CD4-positive, alpha-beta memory T cell (primary cell): Measurements from ENCODE around the gene SPATA20. TPM values are rescaled to one million over a fixed set of nuclear protein-coding genes. Genes with fewer than 3 reads are reported as not detected.

Experiments
- CTCF ChIA-PET: fragments of 350-600 bp; sonication (Branson Sonifier 250); formaldehyde crosslinking; loops from one replicate; lab custom pipeline; 2021; ENCODE audit warnings: inconsistent platforms; ENCODE audit not compliant: partially characterized antibody; lab: Charles Lee
- POLR2A ChIA-PET: fragments of 350-600 bp; sonication (Branson Sonifier 250); formaldehyde crosslinking; loops from one replicate; lab custom pipeline; 2021; ENCODE audit not compliant: partially characterized antibody; lab: Charles Lee
- DNase-seq, 5 donors: peaks; one replicate each; pipeline versions ENCODE4 v3.0.0 to v3.0.0-alpha.2; 2020 to 2022; ENCODE audit warnings: mixed read lengths in 1 of 5
- H3K27ac ChIP-seq: one replicate; pipeline ENCODE4 v1.7.0; 2013; ENCODE audit warnings: low read depth, low read length
- H3K27me3 ChIP-seq: 2 replicates; pipeline ENCODE4 v1.7.0; 2013; ENCODE audit warnings: mild to moderate bottlenecking, low read length, moderate library complexity; ENCODE audit not compliant: insufficient read depth
- H3K36me3 ChIP-seq: 2 replicates; pipeline ENCODE4 v1.7.0; 2013; ENCODE audit warnings: mild to moderate bottlenecking, low read length, moderate library complexity; ENCODE audit not compliant: insufficient read depth
- H3K4me1 ChIP-seq: 2 replicates; pipeline ENCODE4 v1.7.0; 2013; ENCODE audit warnings: mild to moderate bottlenecking, low read length, moderate library complexity; ENCODE audit not compliant: insufficient read depth
- H3K4me3 ChIP-seq, 2 donors: one replicate each; pipeline ENCODE4 v1.7.0; 2013; ENCODE audit warnings: low read length in 2 of 2, mild to moderate bottlenecking in 1 of 2
- H3K9me3 ChIP-seq, 2 donors: one replicate each; pipeline ENCODE4 v1.7.0; 2013; ENCODE audit warnings: low read length in 2 of 2, control low read depth in 1 of 2; ENCODE audit not compliant: control insufficient read depth in 1 of 2
- H3K27ac Mint-ChIP-seq, 7 donors: one replicate each; pipeline ENCODE4 v1.8.0; 2020 to 2021; ENCODE audit warnings: mixed read lengths in 7 of 7, mild to moderate bottlenecking in 6 of 7, inconsistent platforms in 3 of 7, moderate library complexity in 3 of 7
- H3K27me3 Mint-ChIP-seq, 2 donors: one replicate each; pipeline ENCODE4 v1.8.0; 2020 to 2021; ENCODE audit warnings: mixed read lengths in 2 of 2
- H3K36me3 Mint-ChIP-seq, 2 donors: one replicate each; pipeline ENCODE4 v1.8.0; 2020 to 2021; ENCODE audit warnings: mixed read lengths in 2 of 2, inconsistent platforms in 1 of 2, mild to moderate bottlenecking in 1 of 2
- H3K4me1 Mint-ChIP-seq, 4 donors: one replicate each; pipeline ENCODE4 v1.8.0; 2020 to 2021; ENCODE audit warnings: mixed read lengths in 4 of 4, mild to moderate bottlenecking in 1 of 4
- H3K4me3 Mint-ChIP-seq, 8 donors: one replicate each; pipeline ENCODE4 v1.8.0; 2020 to 2021; ENCODE audit warnings: mixed read lengths in 8 of 8, mild to moderate bottlenecking in 7 of 8, moderate library complexity in 6 of 8, inconsistent platforms in 3 of 8
- H3K9me3 Mint-ChIP-seq, 8 donors: one replicate each; pipeline ENCODE4 v1.8.0; 2020 to 2021; ENCODE audit warnings: mixed read lengths in 8 of 8, mild to moderate bottlenecking in 5 of 8, inconsistent platforms in 3 of 8, moderate library complexity in 1 of 8
- intact Hi-C: fragments of 100-400 bp; cut with micrococcal nuclease; formaldehyde crosslinking; loops from one replicate; pipeline ENCODE4 v1.15.1; 2023
- polyA plus RNA-seq, 2 donors: library from polyadenylated mRNA; unstranded; fragments of 300-500 nt; fragmentation: Illumina TruSeq; gene quantifications; one replicate each; pipeline ENCODE4 v1.2.3, GENCODE V29; 2021
- total RNA-seq, 2 experiments: library from RNA; stranded (reverse); gene quantifications; one replicate each; pipeline ENCODE4 v1.2.3, GENCODE V29; 2021

Gene SPATA20
- total and polyA plus RNA-seq, 4 experiments from 2014 or later = 5.4 to 14.1 (median 10.3) TPM

DNA sequence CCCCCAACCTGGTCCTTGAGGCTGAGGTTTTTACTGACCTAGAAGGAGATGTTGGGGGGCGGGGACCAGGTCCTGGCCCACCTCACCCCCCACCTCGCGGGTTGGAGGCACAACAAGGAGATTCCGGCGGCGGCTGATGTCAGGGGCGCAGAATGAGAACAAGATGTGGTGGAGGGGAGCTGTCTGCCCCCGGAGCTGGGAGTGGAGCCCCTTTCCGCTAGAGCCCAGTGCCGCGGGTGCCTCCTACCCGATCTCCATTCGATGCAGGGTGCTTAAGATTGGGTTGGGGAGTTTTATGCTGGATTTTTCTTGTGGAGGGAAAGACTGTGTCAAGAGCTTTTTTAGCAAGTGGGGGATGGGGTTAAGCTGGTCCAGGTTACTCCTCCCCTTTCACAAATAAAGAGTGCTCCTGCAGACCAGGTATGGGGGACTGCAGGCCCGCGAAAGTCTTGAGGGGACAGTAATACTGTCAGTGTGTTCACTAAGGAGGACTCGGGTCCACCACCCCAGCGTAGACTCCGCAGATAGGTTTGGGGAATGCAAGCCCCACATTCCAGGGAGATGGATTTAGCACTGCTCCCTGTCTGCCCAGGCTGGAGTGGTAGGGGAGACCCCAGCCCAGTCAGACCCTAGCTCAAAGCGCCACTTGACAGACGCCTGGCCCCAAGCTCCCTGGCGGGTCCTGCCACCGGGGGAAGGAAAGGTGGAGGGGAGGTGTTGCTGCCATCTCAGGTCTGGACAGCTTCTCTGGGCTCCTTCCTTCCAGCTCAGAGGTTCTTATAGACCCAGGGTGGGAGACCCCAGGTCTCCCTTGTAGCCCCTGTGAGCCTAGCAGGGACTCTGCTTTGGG, 15.5 kb downstream of the SPATA20 start:
- H3K4me3 ChIP-seq = no peak overlapping the region

DNA sequence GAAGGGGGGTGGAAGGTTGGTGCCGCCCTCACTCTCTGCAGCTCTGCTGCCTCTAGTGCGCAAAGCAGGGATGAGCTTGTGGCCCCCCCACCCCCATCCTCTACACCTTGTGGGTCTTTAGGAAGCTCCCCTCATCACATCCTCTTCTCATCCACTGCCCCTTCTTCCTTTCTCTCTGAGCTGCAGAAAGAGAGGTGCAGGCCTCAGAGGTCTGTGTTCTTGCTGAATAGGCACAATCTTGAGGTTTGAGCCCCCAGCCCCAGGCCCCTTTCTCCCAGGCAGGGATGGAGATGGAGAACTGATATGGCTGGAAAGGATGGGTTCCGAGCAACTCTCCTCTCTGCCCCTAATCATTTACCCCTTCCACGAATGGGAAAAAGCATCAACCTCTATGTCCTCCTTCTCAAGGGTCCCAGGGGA, 16.1 kb downstream of the SPATA20 start:
- Mint-ChIP-seq H3K4me1 (peaks cover 14 to 50% (median 28%) of the 10 kb centered on the region in 4 donors), H3K27me3 (peaks cover 40 to 51% of the 10 kb centered on the region in 2 donors), H3K4me3 (peak overlapping the region in 2 of 8 donors; percentile 32 to 64), H3K9me3 (no peaks in the 10 kb centered on the region), H3K27ac (peak overlapping the region in 2 of 7 donors; percentile 18 to 70), H3K36me3 (no peaks in the 10 kb centered on the region)
- DNase-seq = no peak
- Histone ChIP-seq H3K9me3 (no peaks in the 10 kb centered on the region), H3K27me3 (peaks cover 33% of the 10 kb centered on the region), H3K36me3 (no peaks in the 10 kb centered on the region), H3K27ac (no peak overlapping the region), H3K4me1 (peaks cover 44% of the 10 kb centered on the region), H3K4me3 (no peak overlapping the region)
- ChIA-PET POLR2A (no interaction called here), CTCF (interaction anchor here (0.6 to 1.2 kb wide), 2 partner anchors 16 to 522 kb away, joined by 3 read pairs; partner anchors contain the start of gene SPATA20)
- intact Hi-C loops = no loop called here

More for the DNA sequence above, 15.5 kb downstream of the SPATA20 start:
- Mint-ChIP-seq H3K4me1 (peaks cover 14 to 56% (median 28%) of the 10 kb centered on the region in 4 donors), H3K27ac (peak overlapping the region in 4 of 7 donors; percentile 52 to 70 (median 66)), H3K27me3 (peaks cover 37 to 52% of the 10 kb centered on the region in 2 donors), H3K9me3 (no peaks in the 10 kb centered on the region), H3K36me3 (no peaks in the 10 kb centered on the region), H3K4me3 (peak overlapping the region; percentile 18 to 85 (median 62))
- H3K4me1 ChIP-seq = peaks cover 44% of the 10 kb centered on the region
- DNase-seq = peak in 2 of 5 donors; percentile 18 to 19
- no peaks in the 10 kb centered on the region for H3K36me3 ChIP-seq
- intact Hi-C loops = no loop called here
- peaks cover 33% of the 10 kb centered on the region for H3K27me3 ChIP-seq
- H3K27ac ChIP-seq = no peak overlapping the region
- H3K9me3 ChIP-seq = no peaks in the 10 kb centered on the region
- ChIA-PET CTCF (interaction anchor here (0.6 to 1.2 kb wide), 2 partner anchors 16 to 523 kb away, joined by 3 read pairs; partner anchors contain the start of gene SPATA20), POLR2A (interaction anchor here (1.3 kb wide), 1 partner anchor 165 kb away, joined by 4 read pairs; the partner anchor contains the start of gene LRRC59)

DNA sequence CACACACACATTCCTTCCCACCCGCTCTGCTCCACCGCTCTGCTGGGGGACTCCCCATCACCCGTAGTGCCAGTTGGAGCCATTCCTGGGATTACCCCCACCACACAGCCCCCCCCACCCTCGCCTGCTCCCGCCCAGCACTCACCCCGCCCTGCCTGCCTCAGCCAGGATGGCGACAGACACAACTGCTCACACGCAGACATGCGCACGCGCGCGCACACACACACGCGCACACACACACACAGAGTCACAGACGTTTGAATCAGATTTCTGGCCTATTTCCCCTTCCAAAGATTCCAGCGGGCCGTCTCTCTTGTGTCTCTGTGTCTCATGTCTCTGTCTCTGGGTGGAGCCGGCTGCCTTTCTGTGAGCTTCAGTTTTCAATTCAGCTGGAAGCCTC, 17.9 kb downstream of the SPATA20 start:
- Histone ChIP-seq H3K27me3 (peaks cover 23% of the 10 kb centered on the region), H3K4me1 (peaks cover 33% of the 10 kb centered on the region), H3K4me3 (no peak overlapping the region), H3K27ac (no peak overlapping the region), H3K36me3 (no peaks in the 10 kb centered on the region), H3K9me3 (no peaks in the 10 kb centered on the region)
- peak in 2 of 5 donors; percentile 22 to 23 for DNase-seq
- ChIA-PET CTCF (no interaction called here), POLR2A (no interaction called here)
- Mint-ChIP-seq H3K9me3 (no peaks in the 10 kb centered on the region), H3K27ac (peak overlapping the region in 2 of 7 donors; percentile 47 to 82), H3K4me3 (peak overlapping the region in 2 of 8 donors; percentile 31 to 55), H3K36me3 (no peaks in the 10 kb centered on the region), H3K27me3 (peaks cover 33 to 40% of the 10 kb centered on the region in 2 donors), H3K4me1 (peaks cover 9 to 32% (median 18%) of the 10 kb centered on the region in 4 donors)
- intact Hi-C loops = no loop called here

DNA sequence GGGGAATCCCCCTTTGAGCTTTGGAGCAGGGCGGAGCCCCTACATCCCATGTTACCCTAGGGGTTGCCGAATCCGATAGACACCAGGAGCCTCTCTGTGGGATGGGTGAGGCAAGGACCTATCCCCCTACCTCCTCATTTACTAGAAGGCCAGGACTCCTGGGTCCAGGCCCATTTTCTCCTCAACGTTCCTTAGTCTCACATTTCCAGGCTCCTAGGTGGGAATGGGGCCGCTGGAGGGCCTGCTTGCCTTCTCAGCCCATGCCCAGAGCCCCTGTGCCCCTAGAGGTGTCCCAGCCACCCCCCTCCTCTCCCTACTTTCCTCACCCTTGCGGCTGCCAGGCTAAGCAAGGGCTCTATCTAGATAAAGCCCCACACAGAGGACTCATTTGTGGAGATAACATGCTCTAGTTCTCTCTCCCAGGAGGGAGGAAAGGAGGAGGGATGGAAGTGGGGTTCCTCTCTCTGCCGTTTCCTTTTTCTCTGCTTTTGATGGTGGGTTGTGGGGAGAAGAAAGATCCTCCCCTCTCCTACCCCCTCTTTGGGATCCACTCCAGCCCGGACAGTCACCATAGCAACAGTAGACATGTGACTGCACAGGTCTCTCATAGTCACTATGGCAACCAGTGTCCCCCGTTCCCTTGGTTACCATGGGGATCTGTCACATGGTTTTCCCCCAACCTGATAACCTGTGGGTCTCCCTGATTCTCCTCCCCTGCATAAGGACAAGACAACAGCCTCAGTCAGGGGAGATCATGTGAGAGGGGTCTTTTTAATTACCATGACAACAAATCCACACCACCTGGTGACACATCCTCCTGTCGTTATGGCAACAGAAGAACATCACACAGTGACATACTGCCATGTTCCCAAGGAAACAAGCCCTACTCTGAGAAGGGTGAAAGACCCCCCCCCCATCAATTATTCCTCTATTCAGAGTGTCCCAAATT, 18.7 kb downstream of the SPATA20 start:
- ChIA-PET POLR2A (no interaction called here), CTCF (no interaction called here)
- Mint-ChIP-seq H3K4me1 (peaks cover 9 to 27% (median 17%) of the 10 kb centered on the region in 4 donors), H3K4me3 (peak overlapping the region in 2 of 8 donors; percentile 32 to 55), H3K27ac (peak overlapping the region in 6 of 7 donors; percentile 23 to 88 (median 60)), H3K36me3 (no peaks in the 10 kb centered on the region), H3K27me3 (peaks cover 30 to 38% of the 10 kb centered on the region in 2 donors), H3K9me3 (no peaks in the 10 kb centered on the region)
- Histone ChIP-seq H3K27me3 (peaks cover 21% of the 10 kb centered on the region), H3K4me3 (no peak overlapping the region), H3K9me3 (no peaks in the 10 kb centered on the region), H3K36me3 (no peaks in the 10 kb centered on the region), H3K4me1 (peaks cover 27% of the 10 kb centered on the region), H3K27ac (no peak overlapping the region)
- peak in 4 of 5 donors; percentile 29 to 65 (median 38) for DNase-seq
- intact Hi-C loops = no loop called here

- peak overlapping the region in 2 of 7 donors; percentile 31 to 74 for H3K27ac Mint-ChIP-seq
Measured at GRCh38 chr17:50566886-50567285, 19.9 kb downstream of the SPATA20 start.

DNA sequence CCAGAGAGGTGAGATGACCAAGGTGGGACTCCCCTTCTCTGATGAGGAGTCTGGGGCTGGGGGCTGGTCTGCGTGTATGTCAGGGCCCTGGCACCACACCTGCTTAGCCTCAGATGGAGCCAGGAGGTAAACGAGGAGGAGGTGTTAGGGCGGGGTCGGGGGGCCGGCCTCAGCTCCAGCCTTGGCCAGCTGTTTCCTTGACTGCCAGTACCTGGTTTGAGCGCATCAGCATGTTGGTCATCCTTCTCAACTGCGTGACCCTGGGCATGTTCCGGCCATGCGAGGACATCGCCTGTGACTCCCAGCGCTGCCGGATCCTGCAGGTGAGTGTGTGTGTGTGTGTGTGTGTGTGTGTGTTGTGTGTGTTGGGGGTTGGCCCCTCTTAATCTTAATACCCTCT, 21.7 kb downstream of the SPATA20 start:
- no peaks in the 10 kb centered on the region for H3K9me3 ChIP-seq
- H3K27me3 ChIP-seq = peaks cover 10% of the 10 kb centered on the region
- H3K27ac Mint-ChIP-seq = no peak overlapping the region
- H3K4me1 Mint-ChIP-seq = peaks cover 5 to 20% (median 11%) of the 10 kb centered on the region in 4 donors
- H3K36me3 Mint-ChIP-seq = no peaks in the 10 kb centered on the region
- intact Hi-C loops = no loop called here
- H3K27ac ChIP-seq = no peak overlapping the region
- ChIA-PET CTCF (no interaction called here), POLR2A (no interaction called here)
- DNase-seq = no peak
- no peak overlapping the region for H3K4me3 ChIP-seq
- peaks cover 29 to 38% of the 10 kb centered on the region in 2 donors for H3K27me3 Mint-ChIP-seq
- no peaks in the 10 kb centered on the region for H3K36me3 ChIP-seq
- peaks cover 14% of the 10 kb centered on the region for H3K4me1 ChIP-seq
- H3K4me3 Mint-ChIP-seq = no peak overlapping the region
- H3K9me3 Mint-ChIP-seq = no peaks in the 10 kb centered on the region

More at GRCh38 chr17:50566886-50567285, 19.9 kb downstream of the SPATA20 start:
- ChIA-PET CTCF (no interaction called here), POLR2A (no interaction called here)
- Mint-ChIP-seq H3K4me1 (peaks cover 9 to 27% (median 17%) of the 10 kb centered on the region in 4 donors), H3K4me3 (no peak overlapping the region), H3K36me3 (no peaks in the 10 kb centered on the region), H3K27me3 (peaks cover 35 to 42% of the 10 kb centered on the region in 2 donors), H3K9me3 (no peaks in the 10 kb centered on the region)
- Histone ChIP-seq H3K4me3 (no peak overlapping the region), H3K36me3 (no peaks in the 10 kb centered on the region), H3K4me1 (peaks cover 21% of the 10 kb centered on the region), H3K9me3 (no peaks in the 10 kb centered on the region), H3K27me3 (peaks cover 21% of the 10 kb centered on the region), H3K27ac (no peak overlapping the region)
- intact Hi-C loops = no loop called here
- no peak for DNase-seq
